ENCODE results near the gene SORBS1.

Gene SORBS1

GRCh38 chr10:95404864-95405263 is 156.3 kb downstream of the SORBS1 start:
- Mint-ChIP-seq H3K36me3 (no peaks in the 10 kb centered on the region), H3K9me3 (no peaks in the 10 kb centered on the region), H3K27ac (no peak overlapping the region), H3K4me3 (no peak overlapping the region), H3K27me3 (peaks cover 3% of the 10 kb centered on the region), H3K4me1 (no peaks in the 10 kb centered on the region)
- no peak for DNase-seq
- CTCF ChIA-PET, result interaction anchor here (3.4 kb wide), 1 partner anchor 26 kb away, joined by 18 read pairs; no protein-coding TSS in a partner anchor

DNA sequence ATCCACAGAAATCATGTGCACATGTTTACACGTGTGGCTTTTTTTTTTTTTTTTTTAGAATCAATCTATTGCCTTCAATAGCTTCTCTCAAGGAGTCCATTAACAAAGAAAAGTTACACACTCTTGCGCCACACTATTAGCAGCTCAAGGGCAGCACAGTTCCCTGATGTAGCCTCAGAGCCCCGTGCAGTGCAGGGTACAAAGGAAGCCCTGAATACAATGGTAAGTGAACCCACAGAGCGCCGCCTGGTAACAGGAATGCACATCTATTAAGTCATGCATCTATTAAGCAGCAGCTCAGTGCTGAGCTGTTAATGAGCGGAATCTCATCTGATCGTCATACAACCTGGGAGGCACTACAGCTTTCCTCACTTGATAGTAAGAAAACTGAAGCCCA is 156.7 kb downstream of the SORBS1 start:
- Mint-ChIP-seq H3K9me3 (no peaks in the 10 kb centered on the region), H3K27ac (no peak overlapping the region), H3K36me3 (no peaks in the 10 kb centered on the region), H3K4me1 (no peaks in the 10 kb centered on the region), H3K4me3 (no peak overlapping the region), H3K27me3 (no peaks in the 10 kb centered on the region)
- CTCF ChIA-PET, result interaction anchor here (1.5 to 3.4 kb wide), 2 partner anchors 26 to 30 kb away, joined by 5 to 18 read pairs; no protein-coding TSS in a partner anchor
- DNase-seq, result no peak

GRCh38 chr10:95403700-95404461 is 157.3 kb downstream of the SORBS1 start:
- no peak overlapping the region for H3K27ac Mint-ChIP-seq
- no peaks in the 10 kb centered on the region for H3K4me1 Mint-ChIP-seq
- H3K4me3 Mint-ChIP-seq, result no peak overlapping the region
- H3K9me3 Mint-ChIP-seq, result no peaks in the 10 kb centered on the region
- DNase-seq, result no peak
- H3K27me3 Mint-ChIP-seq, result no peaks in the 10 kb centered on the region
- CTCF ChIA-PET, result interaction anchor here (1.5 to 3.4 kb wide), 2 partner anchors 26 to 29 kb away, joined by 5 to 18 read pairs; no protein-coding TSS in a partner anchor
- no peaks in the 10 kb centered on the region for H3K36me3 Mint-ChIP-seq

GRCh38 chr10:95401704-95402469 is 159.3 kb downstream of the SORBS1 start:
- CTCF ChIA-PET, result interaction anchor here (0.9 kb wide), 1 partner anchor 12 kb away, joined by 3 read pairs; no protein-coding TSS in a partner anchor
- Mint-ChIP-seq H3K4me1 (no peaks in the 10 kb centered on the region), H3K9me3 (no peaks in the 10 kb centered on the region), H3K36me3 (no peaks in the 10 kb centered on the region), H3K4me3 (no peak overlapping the region), H3K27me3 (no peaks in the 10 kb centered on the region), H3K27ac (no peak overlapping the region)
- no peak for DNase-seq

DNA sequence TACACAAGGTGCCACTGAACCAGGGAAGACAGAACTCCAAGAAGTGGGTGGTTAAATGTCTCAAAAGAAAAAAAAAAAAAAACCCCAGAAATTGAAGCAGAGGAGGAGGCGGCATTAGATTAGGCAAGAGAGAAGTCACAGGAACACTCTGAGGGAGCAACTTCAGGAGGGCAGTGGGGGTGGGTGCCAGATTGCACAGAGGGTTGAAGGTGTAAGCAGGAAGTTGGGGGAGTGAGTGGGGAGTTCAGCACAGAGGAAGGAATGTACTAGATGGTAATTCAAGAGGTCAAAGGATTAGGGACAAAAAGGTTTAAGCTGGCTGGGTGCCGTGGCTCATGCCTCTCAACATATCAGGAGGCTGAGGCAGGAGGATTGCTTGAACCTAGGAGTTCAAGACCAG is 160.4 kb downstream of the SORBS1 start:
- H3K4me3 Mint-ChIP-seq, result no peak overlapping the region
- no peaks in the 10 kb centered on the region for H3K36me3 Mint-ChIP-seq
- no peaks in the 10 kb centered on the region for H3K27me3 Mint-ChIP-seq
- no peaks in the 10 kb centered on the region for H3K9me3 Mint-ChIP-seq
- no peaks in the 10 kb centered on the region for H3K4me1 Mint-ChIP-seq
- DNase-seq, result no peak
- H3K27ac Mint-ChIP-seq, result no peak overlapping the region
- CTCF ChIA-PET, result interaction anchor here (0.6 kb wide), 1 partner anchor 34 kb away, joined by 4 read pairs; no protein-coding TSS in a partner anchor

DNA sequence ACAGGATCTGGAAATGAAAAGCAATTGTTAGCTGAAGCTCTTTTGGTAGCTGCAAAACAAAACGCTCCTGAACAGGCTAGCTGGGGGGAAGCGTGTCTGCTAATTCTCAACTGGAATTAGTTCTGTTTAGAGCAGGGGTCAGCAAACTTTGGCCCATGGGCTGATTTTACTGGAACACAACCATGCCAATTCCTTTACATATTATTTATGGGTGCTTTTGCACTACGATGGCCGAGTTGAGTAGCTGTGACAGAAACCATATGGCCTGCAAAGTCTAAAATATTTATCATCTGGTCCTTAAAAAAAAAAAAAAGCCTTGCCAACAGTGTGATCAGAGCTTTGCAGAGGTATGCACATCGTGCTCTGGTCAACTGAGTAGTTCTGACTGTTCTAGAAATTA is 162.0 kb downstream of the SORBS1 start:
- no peak for DNase-seq
- peaks cover 2% of the 10 kb centered on the region for H3K4me1 Mint-ChIP-seq
- no peak overlapping the region for H3K4me3 Mint-ChIP-seq
- CTCF ChIA-PET, result interaction anchor here (1.6 to 2.7 kb wide), 2 partner anchors 32 to 47 kb away, joined by 4 to 8 read pairs; no protein-coding TSS in a partner anchor
- no peaks in the 10 kb centered on the region for H3K27me3 Mint-ChIP-seq
- H3K9me3 Mint-ChIP-seq, result no peaks in the 10 kb centered on the region
- H3K27ac Mint-ChIP-seq, result no peak overlapping the region
- no peaks in the 10 kb centered on the region for H3K36me3 Mint-ChIP-seq

- no peak for DNase-seq
- CTCF ChIA-PET, result interaction anchor here (0.5 to 2.7 kb wide), 3 partner anchors 33 to 49 kb away, joined by 3 to 8 read pairs (median 4); no protein-coding TSS in a partner anchor
- H3K27ac Mint-ChIP-seq, result no peak overlapping the region
These were observed 163.4 kb downstream of the SORBS1 start for GRCh38 chr10:95397747-95398146.

GRCh38 chr10:95395947-95396449 is 165.2 kb downstream of the SORBS1 start:
- no peaks in the 10 kb centered on the region for H3K27me3 Mint-ChIP-seq
- H3K27ac Mint-ChIP-seq, result no peak overlapping the region
- H3K9me3 Mint-ChIP-seq, result no peaks in the 10 kb centered on the region
- H3K4me1 Mint-ChIP-seq, result peaks cover 5% of the 10 kb centered on the region
- H3K36me3 Mint-ChIP-seq, result no peaks in the 10 kb centered on the region
- H3K4me3 Mint-ChIP-seq, result no peak overlapping the region
- CTCF ChIA-PET, result interaction anchor here (0.6 to 2.5 kb wide), 2 partner anchors 21 to 233 kb away, joined by 3 to 13 read pairs; no protein-coding TSS in a partner anchor
- DNase-seq, result no peak

More at GRCh38 chr10:95397747-95398146, 163.4 kb downstream of the SORBS1 start:
- Mint-ChIP-seq H3K36me3 (no peaks in the 10 kb centered on the region), H3K4me3 (no peak overlapping the region), H3K27me3 (no peaks in the 10 kb centered on the region), H3K4me1 (peaks cover 5% of the 10 kb centered on the region), H3K9me3 (no peaks in the 10 kb centered on the region)

DNA sequence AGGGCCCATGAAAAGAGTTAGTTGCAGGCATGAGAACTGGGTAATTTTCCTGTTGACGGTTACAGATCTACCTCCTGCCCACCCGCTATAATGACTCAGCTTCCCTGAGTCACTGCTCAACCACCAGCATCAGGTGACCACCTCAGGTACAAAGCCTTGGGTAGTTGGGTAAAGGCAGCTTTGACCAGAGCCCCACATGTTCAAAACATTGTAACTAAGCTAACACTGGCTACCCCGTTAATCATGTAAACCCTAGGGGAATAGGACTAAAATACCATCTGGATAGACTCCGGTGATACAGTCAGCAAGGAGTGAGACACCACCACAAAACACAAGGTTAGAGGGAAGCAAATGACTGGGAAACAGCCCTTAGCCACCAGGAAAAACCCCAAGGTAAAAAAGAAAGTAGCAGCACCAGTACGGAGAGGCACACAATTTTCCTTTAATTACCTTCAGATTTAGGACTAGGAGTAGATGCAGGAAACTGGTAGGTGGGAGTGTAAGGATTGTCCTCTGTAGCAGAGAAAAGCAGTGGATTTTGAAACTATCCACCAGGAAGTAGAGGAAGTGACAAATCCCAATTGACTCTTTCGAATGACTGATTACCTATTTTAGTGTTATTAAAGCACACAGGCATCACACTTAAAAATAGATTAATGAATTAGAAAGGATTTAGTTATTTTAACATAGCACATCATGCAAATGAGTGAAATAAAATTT is 166.8 kb downstream of the SORBS1 start:
- Mint-ChIP-seq H3K9me3 (no peaks in the 10 kb centered on the region), H3K36me3 (no peaks in the 10 kb centered on the region), H3K27me3 (peaks cover 6% of the 10 kb centered on the region), H3K4me3 (no peak overlapping the region), H3K4me1 (peaks cover 5% of the 10 kb centered on the region), H3K27ac (no peak overlapping the region)
- CTCF ChIA-PET, result interaction anchor here (2.5 kb wide), 1 partner anchor 20 kb away, joined by 13 read pairs; no protein-coding TSS in a partner anchor
- DNase-seq, result no peak

GRCh38 chr10:95392681-95393164 is 168.4 kb downstream of the SORBS1 start:
- CTCF ChIA-PET, result interaction anchor here (1.0 to 1.3 kb wide), 3 partner anchors 19 to 211 kb away, joined by 3 to 5 read pairs (median 3); no protein-coding TSS in a partner anchor
- H3K4me1 Mint-ChIP-seq, result peaks cover 5% of the 10 kb centered on the region
- H3K36me3 Mint-ChIP-seq, result no peaks in the 10 kb centered on the region
- no peak for DNase-seq
- no peak overlapping the region for H3K4me3 Mint-ChIP-seq
- no peaks in the 10 kb centered on the region for H3K9me3 Mint-ChIP-seq
- H3K27me3 Mint-ChIP-seq, result peaks cover 9% of the 10 kb centered on the region
- H3K27ac Mint-ChIP-seq, result no peak overlapping the region

- DNase-seq, result no peak
- no peak overlapping the region for H3K4me3 Mint-ChIP-seq
- CTCF ChIA-PET, result interaction anchor here (1.0 to 1.3 kb wide), 3 partner anchors 18 to 212 kb away, joined by 3 to 5 read pairs (median 3); no protein-coding TSS in a partner anchor
- no peak overlapping the region for H3K27ac Mint-ChIP-seq
- peaks cover 12% of the 10 kb centered on the region for H3K27me3 Mint-ChIP-seq
- H3K4me1 Mint-ChIP-seq, result peaks cover 5% of the 10 kb centered on the region
- no peaks in the 10 kb centered on the region for H3K9me3 Mint-ChIP-seq
- no peaks in the 10 kb centered on the region for H3K36me3 Mint-ChIP-seq
These were observed 169.0 kb downstream of the SORBS1 start for GRCh38 chr10:95392217-95392584.

DNA sequence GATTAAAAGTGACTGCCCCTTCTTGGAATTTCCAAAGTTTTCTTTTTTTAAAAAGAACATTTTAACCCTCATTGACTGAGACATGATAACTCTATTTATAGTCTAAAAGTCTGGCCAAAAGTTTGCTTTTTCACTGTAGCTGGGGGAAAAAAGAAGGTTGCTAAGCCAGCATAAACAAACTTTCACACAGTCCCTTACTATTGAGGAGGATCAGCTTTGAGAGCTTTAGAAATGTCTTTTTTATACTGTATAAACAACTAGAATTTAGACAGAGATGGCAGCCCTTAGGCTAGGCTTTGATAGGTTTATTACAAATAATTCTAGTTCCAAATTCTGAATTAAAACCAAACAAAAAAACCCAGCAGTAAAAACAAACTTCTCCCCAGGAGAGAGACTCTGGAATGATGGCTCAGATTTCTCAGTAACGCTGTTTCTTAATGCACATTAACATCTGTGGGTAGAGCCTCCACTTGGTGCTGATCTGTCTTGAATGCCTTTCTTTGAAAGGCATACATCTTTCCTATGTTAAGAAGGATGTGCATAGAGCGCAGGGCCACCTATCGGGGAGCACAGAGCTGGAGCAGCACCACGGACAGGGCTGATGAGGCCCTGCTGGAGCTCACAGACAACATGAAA is 169.5 kb downstream of the SORBS1 start:
- Mint-ChIP-seq H3K4me3 (no peak overlapping the region), H3K27me3 (peaks cover 15% of the 10 kb centered on the region), H3K36me3 (no peaks in the 10 kb centered on the region), H3K9me3 (no peaks in the 10 kb centered on the region), H3K27ac (no peak overlapping the region), H3K4me1 (peaks cover 5% of the 10 kb centered on the region)
- CTCF ChIA-PET, result interaction anchor here (1.0 to 1.3 kb wide), 3 partner anchors 18 to 212 kb away, joined by 3 to 5 read pairs (median 3); no protein-coding TSS in a partner anchor
- DNase-seq, result peak; percentile 24

DNA sequence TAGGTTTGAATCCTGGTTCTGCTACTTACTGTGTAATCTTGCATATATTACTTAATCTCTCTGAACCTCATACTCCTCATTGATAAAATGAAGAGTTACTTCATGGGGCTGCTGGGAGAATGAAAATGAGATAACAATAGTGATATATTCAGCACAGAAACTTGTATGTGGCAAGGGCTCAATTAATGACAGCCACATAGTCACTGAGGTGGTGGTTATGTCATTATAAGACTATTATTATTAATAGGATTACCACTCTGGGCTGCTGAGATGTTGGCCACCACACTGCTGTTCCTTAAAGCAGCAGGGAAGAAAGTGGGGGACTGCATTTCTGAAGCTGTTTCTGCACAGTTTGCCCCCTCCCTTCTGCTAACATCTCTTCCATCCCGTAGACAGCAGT is 170.0 kb downstream of the SORBS1 start:
- CTCF ChIA-PET, result no interaction called here
- DNase-seq, result no peak
- Mint-ChIP-seq H3K27me3 (peaks cover 20% of the 10 kb centered on the region), H3K27ac (no peak overlapping the region), H3K4me1 (peaks cover 5% of the 10 kb centered on the region), H3K36me3 (no peaks in the 10 kb centered on the region), H3K9me3 (no peaks in the 10 kb centered on the region), H3K4me3 (no peak overlapping the region)

All from activated naive CD4-positive, alpha-beta T cell treated with anti-CD3 and anti-CD28 coated beads, Interleukin-2, amount 10 ng/mL, durations not matched to agents 7 days and 5 days (primary cell).